ENCODE results near the gene HSPA1B.

Gene HSPA1B

GRCh38 chr6:31878726-31879125, 51.2 kb downstream of the HSPA1B start, which contains the start of gene SLC44A4:
Gene SLC44A4, minus strand, starts transcription at chr6:31878997. Its CDS starts 17 bp downstream, at chr6:31878980.
- no peak for DNase-seq (ENCODE audit: low read depth)

- DNase-seq (ENCODE audit: low read depth), result no peak
Observed at GRCh38 chr6:31879143-31879542, 51.6 kb downstream of the HSPA1B start.
